Caco-2 (cell line): Measurements from ENCODE around the gene TEX22. TPM values are rescaled to one million over a fixed set of nuclear protein-coding genes. Genes with fewer than 3 reads are reported as not detected.

Experiments used
- BruUV-seq: library from RNA; stranded (reverse); fragments of 400-500 nt; replicated peaks from 2 replicates; lab custom pipeline; 2021; lab: Mats Ljungman, UMichigan
- CTCF ChIA-PET: fragments of 300-600 bp; sonication (Branson Sonifier 250); formaldehyde crosslinking; loops from one replicate; lab custom pipeline; 2022; ENCODE audit warnings: antibody characterized with exemption; lab: Charles Lee
- POLR2A ChIA-PET: fragments of 300-600 bp; sonication (Branson Sonifier 250); formaldehyde crosslinking; loops from one replicate; lab custom pipeline; 2022; ENCODE audit warnings: antibody characterized with exemption; lab: Charles Lee
- DNase-seq, 2 experiments: peaks; one replicate each; pipeline versions ENCODE4 v3.0.0 to v3.0.0-alpha.2; 2020 to 2022
- H3K27me3 ChIP-seq: replicated peaks from 2 replicates; pipeline ENCODE4 v1.6.0; 2011; ENCODE audit warnings: low read length; ENCODE audit not compliant: control insufficient read depth, insufficient read depth
- H3K36me3 ChIP-seq: 2 replicates; pipeline ENCODE4 v1.5.1; 2011; ENCODE audit warnings: low read length; ENCODE audit not compliant: control insufficient read depth, insufficient read depth
- H3K4me1 ChIP-seq: fragments of 250-450 bp; sonication (Bioruptor Pico); 2 replicates; pipeline ENCODE4 v1.5.1; 2020; ENCODE audit warnings: mild to moderate bottlenecking
- H3K4me3 ChIP-seq: 2 replicates; pipeline ENCODE4 v1.5.1; 2011; ENCODE audit warnings: low read depth, mild to moderate bottlenecking, control low read depth, low read length
- H3K9me3 ChIP-seq: fragments of 250-450 bp; sonication (Bioruptor Pico); 2 replicates; pipeline ENCODE4 v1.5.1; 2020; ENCODE audit warnings: mild to moderate bottlenecking, moderate library complexity
- H3K27ac Mint-ChIP-seq: one replicate; pipeline ENCODE4 v1.8.0; 2022; ENCODE audit warnings: mixed read lengths; ENCODE audit not compliant: unreplicated experiment
- H3K27me3 Mint-ChIP-seq: one replicate; pipeline ENCODE4 v1.8.0; 2022; ENCODE audit warnings: mixed read lengths; ENCODE audit not compliant: insufficient read depth, unreplicated experiment
- H3K36me3 Mint-ChIP-seq: one replicate; pipeline ENCODE4 v1.8.0; 2022; ENCODE audit warnings: mild to moderate bottlenecking, mixed read lengths; ENCODE audit not compliant: insufficient read depth, unreplicated experiment
- H3K4me1 Mint-ChIP-seq: one replicate; pipeline ENCODE4 v1.8.0; 2022; ENCODE audit warnings: low read depth, mixed read lengths; ENCODE audit not compliant: unreplicated experiment
- H3K4me3 Mint-ChIP-seq: one replicate; pipeline ENCODE4 v1.8.0; 2022; ENCODE audit warnings: mild to moderate bottlenecking, moderate library complexity, mixed read lengths; ENCODE audit not compliant: unreplicated experiment
- H3K9me3 Mint-ChIP-seq: one replicate; pipeline ENCODE4 v1.8.0; 2022; ENCODE audit warnings: mixed read lengths; ENCODE audit not compliant: unreplicated experiment
- intact Hi-C: fragments of 100-400 bp; cut with micrococcal nuclease; formaldehyde crosslinking; loops from one replicate; pipeline ENCODE4 v1.10.0; 2022; ENCODE audit not compliant: unreplicated experiment
- total RNA-seq: library from RNA; stranded (reverse); gene quantifications from 2 replicates; pipeline ENCODE4 v1.2.3, GENCODE V29; 2022
- TF ChIP-seq, protein P1 (sequence below), 2 experiments: fragments of 200-600 bp in 1 of 2; IDR thresholded peaks; 1 replicate in 1 of 2; 2 replicates in 1 of 2; pipeline versions ENCODE4 v1.5.1 to v1.8.0; 2011 to 2022; ENCODE audit warnings: antibody characterized with exemption in 1 of 2, control low read depth in 1 of 2, inconsistent platforms in 1 of 2, low read depth in 1 of 2, low read length in 1 of 2, mild to moderate bottlenecking in 1 of 2, moderate library complexity in 1 of 2; ENCODE audit not compliant: insufficient read depth in 1 of 2, severe bottlenecking in 1 of 2, unreplicated experiment in 1 of 2

TEX22 gene
- total RNA-seq, 1 experiment from 2014 or later: 0.86 TPM

GRCh38 chr14:105444859-105445258 is 46.5 kb downstream of the TEX22 start:
- H3K27me3 ChIP-seq: no peaks in the 10 kb centered on the region
- no peak overlapping the region for H3K4me3 Mint-ChIP-seq
- H3K27me3 Mint-ChIP-seq: no peaks in the 10 kb centered on the region
- H3K27ac Mint-ChIP-seq: no peak overlapping the region
- CTCF ChIA-PET: no interaction called here
- H3K9me3 ChIP-seq: no peaks in the 10 kb centered on the region
- no peaks in the 10 kb centered on the region for H3K4me1 Mint-ChIP-seq
- H3K36me3 ChIP-seq: no peaks in the 10 kb centered on the region; the same call in 1 of the 2 replicates
- intact Hi-C loops: no loop called here
- POLR2A ChIA-PET: no interaction called here
- no peaks in the 10 kb centered on the region for H3K9me3 Mint-ChIP-seq
- TF ChIP-seq, protein P1, sequence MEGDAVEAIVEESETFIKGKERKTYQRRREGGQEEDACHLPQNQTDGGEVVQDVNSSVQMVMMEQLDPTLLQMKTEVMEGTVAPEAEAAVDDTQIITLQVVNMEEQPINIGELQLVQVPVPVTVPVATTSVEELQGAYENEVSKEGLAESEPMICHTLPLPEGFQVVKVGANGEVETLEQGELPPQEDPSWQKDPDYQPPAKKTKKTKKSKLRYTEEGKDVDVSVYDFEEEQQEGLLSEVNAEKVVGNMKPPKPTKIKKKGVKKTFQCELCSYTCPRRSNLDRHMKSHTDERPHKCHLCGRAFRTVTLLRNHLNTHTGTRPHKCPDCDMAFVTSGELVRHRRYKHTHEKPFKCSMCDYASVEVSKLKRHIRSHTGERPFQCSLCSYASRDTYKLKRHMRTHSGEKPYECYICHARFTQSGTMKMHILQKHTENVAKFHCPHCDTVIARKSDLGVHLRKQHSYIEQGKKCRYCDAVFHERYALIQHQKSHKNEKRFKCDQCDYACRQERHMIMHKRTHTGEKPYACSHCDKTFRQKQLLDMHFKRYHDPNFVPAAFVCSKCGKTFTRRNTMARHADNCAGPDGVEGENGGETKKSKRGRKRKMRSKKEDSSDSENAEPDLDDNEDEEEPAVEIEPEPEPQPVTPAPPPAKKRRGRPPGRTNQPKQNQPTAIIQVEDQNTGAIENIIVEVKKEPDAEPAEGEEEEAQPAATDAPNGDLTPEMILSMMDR (IDR thresholded peaks at IDR 0.05; ENCODE audit: insufficient read depth in 1 of 2, low read depth in 1 of 2, low read length in 1 of 2, severe bottlenecking in 1 of 2, unreplicated experiment in 1 of 2): no peak
- peaks cover 28% of the 10 kb centered on the region for H3K36me3 Mint-ChIP-seq
- DNase-seq: no peak
- no TSS peak for BruUV-seq
- no peaks in the 10 kb centered on the region for H3K4me1 ChIP-seq
- no peak overlapping the region for H3K4me3 ChIP-seq

DNA sequence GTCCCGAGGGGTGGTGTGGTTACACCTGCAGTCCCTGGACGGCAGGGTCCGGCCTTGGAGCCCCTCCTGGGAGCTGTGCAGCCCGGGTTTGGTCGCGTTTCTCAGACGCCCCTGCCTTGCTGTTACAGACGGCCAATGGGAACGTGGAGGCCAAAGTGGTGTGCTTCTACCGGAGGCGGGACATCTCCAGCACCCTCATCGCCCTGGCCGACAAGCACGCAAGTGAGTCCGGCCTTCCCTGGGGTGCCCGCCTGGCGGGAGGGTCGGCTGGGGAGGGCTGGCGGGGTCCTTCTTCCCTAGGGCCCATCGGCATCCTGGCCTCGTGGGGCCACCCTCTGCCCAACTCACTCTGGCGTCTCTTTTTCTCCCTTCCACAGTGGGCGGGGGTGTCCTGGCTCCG is 47.0 kb downstream of the TEX22 start:
- Mint-ChIP-seq H3K27me3 (no peaks in the 10 kb centered on the region), H3K9me3 (no peaks in the 10 kb centered on the region), H3K4me1 (no peaks in the 10 kb centered on the region), H3K4me3 (no peak overlapping the region), H3K27ac (no peak overlapping the region), H3K36me3 (peaks cover 26% of the 10 kb centered on the region)
- CTCF ChIA-PET: no interaction called here
- no peak for DNase-seq
- Histone ChIP-seq H3K27me3 (no peaks in the 10 kb centered on the region), H3K4me1 (no peaks in the 10 kb centered on the region), H3K9me3 (no peaks in the 10 kb centered on the region), H3K4me3 (no peak overlapping the region), H3K36me3 (no peaks in the 10 kb centered on the region; the same call in none of the 2 replicates)
- intact Hi-C loops: no loop called here
- TF ChIP-seq, protein P1 (IDR thresholded peaks at IDR 0.05; ENCODE audit: insufficient read depth in 1 of 2, low read depth in 1 of 2, low read length in 1 of 2, severe bottlenecking in 1 of 2, unreplicated experiment in 1 of 2): no peak
- POLR2A ChIA-PET: no interaction called here
- no TSS peak for BruUV-seq

GRCh38 chr14:105445901-105446845 is 47.8 kb downstream of the TEX22 start:
- Histone ChIP-seq H3K4me1 (no peaks in the 10 kb centered on the region), H3K4me3 (no peak overlapping the region), H3K9me3 (no peaks in the 10 kb centered on the region), H3K27me3 (no peaks in the 10 kb centered on the region), H3K36me3 (peaks cover 1% of the 10 kb centered on the region)
- TF ChIP-seq, protein P1 (IDR thresholded peaks at IDR 0.05; ENCODE audit: insufficient read depth in 1 of 2, low read depth in 1 of 2, low read length in 1 of 2, severe bottlenecking in 1 of 2, unreplicated experiment in 1 of 2): no peak
- CTCF ChIA-PET: no interaction called here
- Mint-ChIP-seq H3K27me3 (no peaks in the 10 kb centered on the region), H3K4me1 (no peaks in the 10 kb centered on the region), H3K9me3 (no peaks in the 10 kb centered on the region), H3K36me3 (peaks cover 26% of the 10 kb centered on the region), H3K27ac (no peak overlapping the region), H3K4me3 (no peak overlapping the region)
- DNase-seq: no peak
- intact Hi-C loops: no loop called here
- BruUV-seq: no TSS peak
- POLR2A ChIA-PET: no interaction called here
